SH-SY5Y (cell line): ENCODE results near the gene BANF2.

Experiments used
- GATA2 ChIP-seq: IDR thresholded peaks from 2 replicates; pipeline ENCODE4 v1.6.1; 2011; ENCODE audit warnings: mild to moderate bottlenecking, low read depth, low read length
- GATA3 ChIP-seq: IDR thresholded peaks from 2 replicates; pipeline ENCODE4 v1.6.1; 2011; ENCODE audit warnings: low read depth, mild to moderate bottlenecking, low read length, moderate library complexity

GRCh38 chr20:17734374-17734773, 34.6 kb downstream of the BANF2 start:
- no peak for TF ChIP-seq GATA3
- no peak for TF ChIP-seq GATA2
